Large intestine (tissue), 3 donors: ENCODE measurements around the gene FLNC. TPM values are rescaled to one million over a fixed set of nuclear protein-coding genes. Genes with fewer than 3 reads are reported as not detected.

Experiments used
- DNase-seq, 2 donors: peaks; one replicate each; pipeline versions ENCODE4 v3.0.0 to v3.0.0-alpha.2; 2013
- H3K27ac ChIP-seq: one replicate; pipeline ENCODE4 v1.5.1; 2013; ENCODE audit warnings: low read length
- H3K27me3 ChIP-seq: 2 replicates; pipeline ENCODE4 v1.6.1; 2013; ENCODE audit warnings: low read length; ENCODE audit not compliant: control insufficient read depth, insufficient read depth
- H3K36me3 ChIP-seq: 2 replicates; pipeline ENCODE4 v1.6.1; 2013; ENCODE audit warnings: low read length; ENCODE audit not compliant: control insufficient read depth, insufficient read depth
- H3K4me1 ChIP-seq: one replicate; pipeline ENCODE4 v1.6.1; 2013; ENCODE audit warnings: low read length; ENCODE audit not compliant: control insufficient read depth, insufficient read depth
- H3K4me3 ChIP-seq: one replicate; pipeline ENCODE4 v1.5.1; 2013; ENCODE audit warnings: low read length
- H3K9me3 ChIP-seq: one replicate; pipeline ENCODE4 v1.6.1; 2013; ENCODE audit warnings: mild to moderate bottlenecking, low read depth, low read length, moderate library complexity; ENCODE audit not compliant: control insufficient read depth
- WGBS: methylation state at CpG from one replicate; pipeline ENCODE4 v1.1.5; 2013; ENCODE audit warnings: low lambda C conversion rate; ENCODE audit not compliant: insufficient coverage; 5-methylcytosine and 5-hydroxymethylcytosine counted together
- polyA plus RNA-seq: library from polyadenylated mRNA; unstranded; fragments of 120-200 nt; gene quantifications from one replicate; pipeline ENCODE4 v1.2.1, GENCODE V29; 2013

Gene FLNC
- polyA plus RNA-seq, 1 donor: 53.3 TPM

- DNase-seq: no peak
- H3K4me3 ChIP-seq: no peak overlapping the region
- peaks cover 4% of the 10 kb centered on the region for H3K9me3 ChIP-seq
- H3K27ac ChIP-seq: no peak overlapping the region
- H3K27me3 ChIP-seq: no peaks in the 10 kb centered on the region
- H3K4me1 ChIP-seq: peaks cover 33% of the 10 kb centered on the region
- no CpG with 5 or more reads among the region's 19 CpGs for WGBS
- H3K36me3 ChIP-seq: no peaks in the 10 kb centered on the region
Measured at GRCh38 chr7:128879461-128879938, 49.3 kb downstream of the FLNC start.

DNA sequence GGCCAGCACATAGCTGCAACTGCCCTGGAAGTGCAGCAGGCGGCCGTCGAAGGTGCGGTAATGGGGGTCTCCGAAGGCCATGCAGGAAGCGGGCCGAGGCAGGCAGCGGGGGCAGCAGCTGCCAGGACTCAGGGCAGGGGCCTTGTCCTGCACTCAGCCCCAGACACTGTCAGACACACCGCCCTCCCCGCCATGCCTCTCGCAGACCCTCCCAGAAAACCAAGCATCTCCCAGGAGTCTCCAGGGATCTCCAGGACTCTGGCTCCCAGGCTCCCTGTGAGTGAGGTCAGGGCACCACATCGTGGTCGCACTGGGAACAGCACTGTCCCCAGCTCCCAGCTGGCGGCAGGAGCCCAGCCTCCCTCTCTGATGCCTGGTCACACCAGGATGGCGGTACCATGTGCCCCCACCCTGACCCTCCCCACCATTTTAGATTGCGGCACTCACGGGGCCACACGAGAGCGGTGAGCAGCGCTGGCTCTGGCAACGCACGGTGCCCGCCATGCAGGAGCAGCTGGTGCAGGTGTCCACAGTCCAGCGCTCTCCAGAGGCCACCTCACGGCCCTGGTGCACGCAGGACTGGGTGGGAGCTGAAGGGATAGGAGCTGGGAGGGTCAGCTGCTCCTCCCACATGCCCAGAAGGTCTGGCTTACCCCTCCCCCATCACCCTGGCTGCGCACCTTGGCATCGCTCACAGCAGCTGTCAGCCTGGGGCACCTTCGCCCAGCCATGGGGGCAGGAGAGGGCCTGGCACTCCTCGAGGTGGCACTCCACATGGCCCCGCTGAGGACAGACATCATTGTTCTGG, 49.9 kb downstream of the FLNC start:
- peak; percentile 54 to 64 for DNase-seq
- peaks cover 4% of the 10 kb centered on the region for H3K9me3 ChIP-seq
- WGBS: no CpG with 5 or more reads among the region's 31 CpGs

DNA sequence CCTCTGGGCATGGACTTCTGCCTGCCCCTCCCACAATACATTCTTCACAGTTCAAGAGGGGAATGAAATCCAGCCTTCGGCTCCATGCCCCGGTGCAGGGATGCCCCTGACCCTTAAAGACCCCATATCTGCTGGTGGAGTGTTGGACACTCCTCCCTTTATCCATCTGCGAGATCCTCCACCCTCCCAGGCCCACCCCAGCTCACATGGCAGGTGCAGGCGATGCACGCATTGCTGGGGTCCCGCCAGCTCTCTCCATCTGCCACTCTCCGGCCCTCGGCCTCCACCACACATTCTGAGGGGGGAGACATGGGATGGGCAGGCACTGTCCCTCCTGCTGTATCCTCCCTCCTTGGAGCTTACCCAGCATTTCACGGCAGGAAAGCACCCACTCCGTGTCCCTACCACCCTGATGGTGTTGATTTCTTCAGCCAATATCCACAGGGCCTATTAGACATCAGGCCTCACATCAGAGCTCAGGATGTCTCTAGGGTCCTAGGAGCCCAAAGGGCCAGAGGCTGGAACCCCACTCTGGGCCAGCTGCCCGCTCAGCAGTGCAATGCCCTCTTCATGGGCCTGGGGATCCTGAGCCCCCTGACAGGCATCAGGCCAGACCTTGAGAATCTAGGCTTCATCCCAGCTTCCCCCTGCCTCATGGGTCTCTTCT, 50.7 kb downstream of the FLNC start:
- no CpG with 5 or more reads among the region's 11 CpGs for WGBS
- Histone ChIP-seq H3K27me3 (no peaks in the 10 kb centered on the region), H3K9me3 (peaks cover 4% of the 10 kb centered on the region), H3K36me3 (no peaks in the 10 kb centered on the region), H3K4me3 (no peak overlapping the region), H3K27ac (no peak overlapping the region), H3K4me1 (peaks cover 19% of the 10 kb centered on the region)
- DNase-seq: no peak

More for the DNA sequence above, 49.9 kb downstream of the FLNC start:
- Histone ChIP-seq H3K27me3 (no peaks in the 10 kb centered on the region), H3K36me3 (no peaks in the 10 kb centered on the region), H3K4me3 (no peak overlapping the region), H3K27ac (no peak overlapping the region), H3K4me1 (peaks cover 27% of the 10 kb centered on the region)

DNA sequence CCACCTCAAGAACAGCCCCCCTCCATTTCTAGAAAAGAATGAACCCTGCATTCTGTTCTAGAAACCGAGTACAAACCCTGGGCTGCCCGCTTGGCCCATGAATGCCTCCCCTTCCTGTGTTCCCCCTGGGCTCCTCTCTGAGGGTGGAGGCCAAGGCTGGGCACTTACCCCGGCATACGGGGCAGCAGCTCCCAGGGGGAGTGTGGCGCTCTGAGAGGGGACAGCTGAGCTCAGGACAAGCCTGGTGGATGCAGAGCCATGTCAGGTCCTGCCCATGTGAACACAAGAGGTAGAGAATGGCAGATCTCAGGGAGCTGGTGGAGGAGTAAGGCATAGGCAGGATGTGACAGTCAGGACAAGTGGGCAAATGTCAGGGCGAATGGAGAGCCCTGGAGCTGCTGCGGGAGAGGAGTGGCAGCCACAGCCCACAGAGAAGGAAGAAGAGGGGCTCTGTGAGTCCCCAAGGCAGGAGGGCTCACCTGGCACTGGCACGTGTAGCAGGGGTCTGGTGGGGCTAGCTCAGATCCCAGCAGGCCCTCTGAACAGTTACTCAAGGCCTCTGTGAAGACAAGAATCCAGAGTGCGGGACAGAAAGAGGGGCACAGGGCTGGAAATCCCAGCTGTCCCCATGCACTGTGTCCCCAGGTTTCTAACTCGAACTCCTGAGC, 51.4 kb downstream of the FLNC start:
- Histone ChIP-seq H3K27me3 (no peaks in the 10 kb centered on the region), H3K4me3 (no peak overlapping the region), H3K27ac (no peak overlapping the region), H3K36me3 (no peaks in the 10 kb centered on the region), H3K4me1 (peaks cover 12% of the 10 kb centered on the region), H3K9me3 (peaks cover 4% of the 10 kb centered on the region)
- DNase-seq: no peak
- no CpG with 5 or more reads among the region's 10 CpGs for WGBS

GRCh38 chr7:128882134-128882533, 51.9 kb downstream of the FLNC start:
- Histone ChIP-seq H3K27me3 (no peaks in the 10 kb centered on the region), H3K36me3 (no peaks in the 10 kb centered on the region), H3K4me1 (peaks cover 7% of the 10 kb centered on the region), H3K9me3 (peaks cover 4% of the 10 kb centered on the region), H3K27ac (no peak overlapping the region), H3K4me3 (no peak overlapping the region)
- no CpG with 5 or more reads among the region's 8 CpGs for WGBS
- no peak for DNase-seq

DNA sequence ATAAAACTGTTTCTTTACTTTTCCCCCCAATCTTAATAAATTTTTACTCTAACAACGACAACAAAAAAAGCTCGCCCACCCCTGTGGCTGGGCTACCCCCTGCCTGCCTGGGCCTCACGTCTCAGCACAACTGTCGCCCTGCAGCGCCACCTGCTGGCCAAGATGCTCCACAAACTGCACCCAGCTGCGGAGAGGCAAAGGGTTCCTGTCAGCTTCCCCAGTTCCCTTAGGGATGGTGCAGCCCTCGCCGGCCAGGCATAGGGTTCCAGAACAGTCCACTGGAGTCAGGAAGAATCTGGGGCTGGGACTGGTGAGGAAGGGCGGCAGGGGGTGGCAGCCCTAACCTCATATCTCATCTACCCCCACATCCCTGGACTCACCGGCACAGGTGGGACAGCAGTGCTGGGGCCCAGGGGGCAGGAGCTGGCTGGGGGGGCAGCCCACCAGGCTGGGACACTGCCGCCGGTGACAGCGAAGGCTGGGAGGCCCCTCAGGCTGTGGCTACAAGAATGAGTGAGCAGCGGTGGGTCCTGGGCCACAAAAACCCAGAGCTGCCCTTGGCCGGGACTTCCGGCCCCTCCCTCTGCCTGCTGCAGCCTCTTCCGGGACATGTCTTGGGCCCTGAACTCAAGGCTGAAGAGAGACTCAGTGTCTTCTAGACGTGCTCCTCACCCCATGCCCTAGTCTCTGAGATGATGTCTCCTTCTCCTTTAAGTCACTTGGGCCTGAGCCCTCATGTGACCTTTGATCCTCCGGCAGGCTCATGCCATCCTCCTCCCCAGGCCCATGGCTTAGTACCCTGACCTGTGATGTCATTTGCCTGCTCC, 53.6 kb downstream of the FLNC start:
- Histone ChIP-seq H3K36me3 (no peaks in the 10 kb centered on the region), H3K4me3 (no peak overlapping the region), H3K4me1 (peaks cover 5% of the 10 kb centered on the region), H3K27me3 (no peaks in the 10 kb centered on the region), H3K27ac (no peak overlapping the region), H3K9me3 (peaks cover 16% of the 10 kb centered on the region)
- no CpG with 5 or more reads among the region's 19 CpGs for WGBS
- peak; percentile 56 to 59 for DNase-seq

DNA sequence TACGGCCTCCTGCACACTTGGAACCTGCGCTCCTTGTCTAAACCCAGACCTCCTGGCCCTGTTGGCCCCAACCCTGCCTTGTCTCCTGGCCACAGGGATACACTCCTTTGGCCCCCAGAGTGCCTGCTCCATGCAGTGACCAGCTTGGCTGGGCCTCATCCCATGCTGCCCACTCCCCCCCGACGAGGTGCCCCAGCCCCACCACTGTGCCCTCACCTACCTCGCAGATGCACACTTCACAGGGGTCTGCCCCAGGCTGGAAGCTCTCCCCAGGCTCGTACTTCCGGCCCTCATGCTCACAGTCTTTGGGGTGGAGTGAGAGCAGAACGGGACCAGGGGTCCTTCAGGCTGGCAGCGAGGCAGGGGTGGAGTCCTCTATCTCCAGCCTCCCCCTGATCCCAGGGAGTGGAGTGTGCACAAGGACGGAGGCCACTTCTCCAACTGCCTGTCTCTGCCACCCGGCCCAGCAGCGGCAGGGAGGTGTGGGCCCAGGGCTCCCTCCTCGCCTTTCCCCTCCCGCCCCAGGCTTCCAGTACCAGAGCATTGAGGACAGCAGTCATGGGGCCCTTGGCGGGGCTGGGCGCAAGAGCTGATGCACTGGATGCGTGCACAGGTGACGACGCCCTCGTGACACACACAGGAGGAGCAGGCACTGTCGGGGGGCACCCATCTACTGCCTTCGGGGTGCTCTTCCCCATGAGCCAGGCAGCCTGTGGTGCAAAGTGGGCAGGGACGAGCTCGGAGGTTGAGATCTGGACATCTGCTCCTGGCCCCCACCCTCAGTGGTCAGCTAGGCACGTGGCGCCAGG, 54.6 kb downstream of the FLNC start:
- H3K4me3 ChIP-seq: no peak overlapping the region
- H3K27me3 ChIP-seq: no peaks in the 10 kb centered on the region
- peaks cover 12% of the 10 kb centered on the region for H3K9me3 ChIP-seq
- peaks cover 5% of the 10 kb centered on the region for H3K4me1 ChIP-seq
- no peak overlapping the region for H3K27ac ChIP-seq
- no CpG with 5 or more reads among the region's 26 CpGs for WGBS
- H3K36me3 ChIP-seq: no peaks in the 10 kb centered on the region
- DNase-seq: no peak

GRCh38 chr7:128885370-128886187, 55.4 kb downstream of the FLNC start:
- no CpG with 5 or more reads among the region's 10 CpGs for WGBS
- DNase-seq: no peak
- Histone ChIP-seq H3K27me3 (peaks cover 5% of the 10 kb centered on the region), H3K36me3 (no peaks in the 10 kb centered on the region), H3K4me3 (no peak overlapping the region), H3K27ac (no peak overlapping the region), H3K4me1 (peaks cover 5% of the 10 kb centered on the region), H3K9me3 (peaks cover 12% of the 10 kb centered on the region)
